Measurements from ENCODE around the gene ARID1B.

Gene ARID1B

DNA sequence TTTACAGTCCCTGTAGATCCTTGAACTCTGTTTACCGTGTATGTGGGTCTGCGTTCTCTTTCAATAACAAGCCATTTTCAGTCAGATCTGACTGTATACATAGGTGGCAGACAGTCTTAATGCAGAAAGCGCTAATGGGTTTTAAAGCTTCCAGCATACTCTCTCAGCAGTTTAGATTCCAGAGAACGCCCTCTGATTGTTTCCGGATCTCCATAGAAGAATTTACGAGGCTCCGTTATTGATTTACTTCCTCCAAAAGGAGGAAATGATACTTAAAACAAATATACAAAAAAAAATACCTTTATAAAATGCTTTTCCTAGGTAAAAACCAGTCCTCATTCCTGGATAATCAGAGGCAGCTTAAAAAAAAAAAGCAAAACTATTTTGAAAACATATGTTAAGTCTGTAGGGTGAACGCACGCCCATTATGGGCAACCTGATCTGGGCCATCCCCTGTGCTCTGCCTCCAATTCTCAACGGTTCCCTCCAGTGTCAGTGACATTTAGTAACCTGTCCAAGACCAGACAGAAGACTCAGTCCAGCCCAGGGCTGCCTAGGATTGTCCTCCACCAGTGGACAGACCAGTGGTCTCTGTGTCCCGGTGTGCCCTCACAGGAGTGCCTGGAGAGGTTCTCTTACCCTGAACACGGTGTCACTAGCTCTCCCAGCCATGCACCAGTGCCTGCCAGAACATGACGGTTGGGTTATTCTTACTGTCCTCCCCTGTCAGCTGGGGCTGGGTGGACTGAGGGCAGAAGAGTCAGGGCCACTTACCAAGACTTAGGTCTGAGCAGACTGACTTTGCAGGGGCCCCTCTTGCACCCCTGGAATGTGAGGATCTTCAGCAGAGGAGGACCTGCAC is 217.3 kb downstream of the ARID1B start:
- no peak for DNase-seq (ENCODE audit: low spot score)

DNA sequence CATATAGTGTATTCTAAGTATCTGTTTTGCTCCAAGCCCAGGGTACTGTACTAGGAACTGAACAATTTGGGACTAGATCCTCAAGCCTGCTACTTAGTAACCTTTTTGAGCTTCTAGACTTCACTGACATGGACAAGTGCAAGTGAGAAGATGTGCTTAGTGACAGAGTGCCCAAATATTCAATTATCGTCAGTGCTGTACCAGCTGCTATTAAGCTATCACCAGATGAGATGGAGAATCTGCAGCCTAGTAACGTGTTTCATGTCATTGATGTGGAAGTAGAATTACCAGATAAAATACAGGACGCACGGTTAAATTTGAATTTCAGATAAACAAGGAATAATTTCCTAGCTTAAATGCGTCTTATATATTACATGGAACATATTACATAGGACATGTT is 218.3 kb downstream of the ARID1B start:
- no peak for DNase-seq (ENCODE audit: low spot score)

DNA sequence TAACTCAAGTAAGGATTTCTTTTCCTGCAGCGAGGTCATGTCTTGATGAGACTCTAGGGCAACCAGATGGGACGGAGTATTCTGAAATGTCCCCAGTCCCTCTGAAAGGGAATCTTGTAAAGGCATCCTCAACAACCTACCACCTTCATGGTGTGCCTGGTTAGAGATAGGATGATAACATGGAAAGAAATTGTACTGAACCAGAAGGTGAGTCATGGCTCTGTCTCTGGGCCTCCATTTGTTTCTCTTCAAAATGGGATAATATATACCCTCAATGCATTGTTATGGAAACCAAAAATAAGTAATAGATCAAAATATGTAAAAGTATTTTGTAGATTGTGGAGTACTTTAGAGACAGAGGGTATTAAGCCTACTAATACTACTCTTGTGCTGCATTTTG is 219.1 kb downstream of the ARID1B start:
- DNase-seq (ENCODE audit: low spot score) = no peak

DNA sequence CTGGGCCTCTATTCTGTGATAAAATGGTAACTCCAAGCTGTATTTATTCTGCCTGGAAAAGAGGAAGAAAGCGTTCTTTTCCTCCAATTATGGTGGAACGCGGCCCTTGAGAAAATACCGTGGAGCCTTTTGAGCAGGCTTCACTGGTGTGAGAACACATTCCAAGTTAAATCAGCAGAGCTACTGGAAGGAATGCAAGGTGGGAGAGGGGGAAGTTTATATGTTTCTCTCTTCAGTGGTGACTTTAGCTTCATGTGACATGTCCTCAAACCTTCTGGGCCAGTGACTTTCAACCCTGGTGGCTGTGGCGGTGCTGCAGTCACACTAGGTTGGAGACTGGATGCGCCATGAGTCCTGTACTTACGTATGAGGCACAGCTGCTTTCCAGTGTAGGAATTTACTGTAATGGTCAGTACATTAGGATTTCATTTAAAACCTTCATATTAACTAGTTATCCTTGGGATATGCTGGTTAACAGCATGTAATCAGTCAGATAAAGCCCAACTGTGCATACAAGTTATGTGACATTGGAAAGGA is 221.7 kb downstream of the ARID1B start:
- no peak for DNase-seq (ENCODE audit: low spot score)

DNA sequence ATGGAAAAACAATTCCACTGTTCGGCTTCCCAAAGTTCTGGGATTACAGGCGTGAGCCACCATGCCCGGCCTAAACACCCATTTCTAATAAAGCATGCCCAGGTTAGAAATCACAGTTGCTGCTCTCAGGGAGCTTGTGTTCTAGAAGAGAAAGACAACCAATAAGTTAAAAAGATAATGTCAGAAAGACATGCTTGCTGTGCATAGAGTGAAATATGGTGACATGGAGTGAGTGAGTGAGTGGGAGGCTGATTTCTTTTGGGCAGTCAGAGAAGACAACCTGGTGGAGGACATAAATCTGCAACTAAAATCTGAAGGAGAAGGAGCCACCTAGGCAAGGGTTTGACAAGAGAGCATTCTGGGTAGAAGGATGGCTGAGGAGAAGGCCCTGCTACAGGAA is 222.6 kb downstream of the ARID1B start:
- no peak for DNase-seq (ENCODE audit: low spot score)

DNA sequence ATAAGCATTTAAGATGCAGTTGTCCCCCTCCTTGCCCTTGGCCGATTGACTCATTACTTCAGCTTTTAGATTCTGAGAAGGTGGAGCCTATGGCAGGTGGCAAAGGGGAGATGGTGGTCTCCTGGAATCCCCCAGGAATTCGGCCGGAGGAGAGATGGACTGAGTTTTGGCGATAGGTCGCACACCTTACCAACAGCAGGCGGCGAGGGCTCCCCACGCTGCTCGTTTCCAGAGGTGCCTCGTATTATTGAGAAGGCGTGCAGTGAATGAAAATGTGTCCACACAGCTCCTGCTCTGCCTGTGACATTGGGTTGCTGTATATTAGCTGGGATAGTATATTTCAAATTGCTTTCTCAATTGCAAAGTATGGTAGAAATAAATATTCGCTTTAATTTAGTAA is 224.5 kb downstream of the ARID1B start:
- no peak for DNase-seq (ENCODE audit: low spot score)

DNA sequence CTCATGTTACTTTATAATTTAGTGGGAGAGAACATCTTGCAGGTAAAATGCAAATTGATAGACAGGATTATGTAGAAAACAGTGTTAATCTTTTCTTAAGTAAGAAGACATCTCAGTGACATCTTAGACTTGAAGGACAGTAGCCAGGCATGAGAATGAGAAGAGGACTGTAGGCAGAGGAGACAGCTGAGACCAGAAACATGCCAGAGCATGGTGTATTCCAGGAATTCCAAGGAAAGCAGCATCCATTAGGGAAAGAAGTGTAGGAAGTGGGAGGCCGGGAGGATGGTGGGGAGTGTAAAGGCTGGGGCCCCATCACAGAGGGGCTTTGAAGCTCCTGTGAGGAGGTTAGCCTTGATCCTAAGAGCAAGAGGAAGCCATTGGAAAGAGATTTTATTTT is 225.6 kb downstream of the ARID1B start:
- no peak for DNase-seq (ENCODE audit: low spot score)

DNA sequence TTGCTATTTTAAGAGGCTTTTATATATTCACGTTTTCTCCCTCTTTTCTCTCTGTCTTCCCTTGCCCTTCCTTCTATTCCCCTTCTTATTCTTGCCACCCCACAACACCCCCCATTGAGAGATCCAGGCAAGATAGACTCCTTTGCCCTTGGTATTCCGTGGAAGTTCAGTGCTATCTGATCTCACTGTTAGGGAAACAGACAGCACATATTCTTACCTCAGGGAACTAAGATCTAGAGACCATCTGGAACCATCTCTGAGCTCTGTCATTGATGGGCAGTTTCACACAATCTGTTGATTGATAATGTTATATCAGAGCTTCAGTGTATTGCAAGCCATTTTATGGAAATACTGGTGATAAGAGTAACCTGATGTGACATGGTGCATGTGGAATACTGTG is 228.8 kb downstream of the ARID1B start:
- DNase-seq (ENCODE audit: low spot score) = no peak

DNA sequence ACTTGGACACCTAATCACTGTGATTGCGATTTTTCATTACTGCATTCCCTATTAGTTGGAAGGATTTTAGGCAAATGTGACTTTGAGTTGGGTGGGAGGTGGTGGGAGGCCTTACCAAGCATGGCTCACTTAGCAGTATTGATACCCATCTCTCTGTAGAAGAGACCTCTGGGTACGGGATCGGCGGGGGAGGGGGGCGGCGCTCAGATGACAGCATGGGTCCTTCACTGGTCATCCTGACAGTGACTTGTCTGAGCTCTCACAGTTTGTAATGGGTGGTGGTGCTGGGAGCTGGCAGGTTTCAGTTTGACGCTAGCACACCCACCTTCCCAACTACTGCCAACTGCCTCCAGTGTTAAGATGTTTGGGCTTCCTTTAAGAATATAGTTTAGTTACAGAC is 231.4 kb downstream of the ARID1B start:
- no peak for DNase-seq (ENCODE audit: low spot score)

DNA sequence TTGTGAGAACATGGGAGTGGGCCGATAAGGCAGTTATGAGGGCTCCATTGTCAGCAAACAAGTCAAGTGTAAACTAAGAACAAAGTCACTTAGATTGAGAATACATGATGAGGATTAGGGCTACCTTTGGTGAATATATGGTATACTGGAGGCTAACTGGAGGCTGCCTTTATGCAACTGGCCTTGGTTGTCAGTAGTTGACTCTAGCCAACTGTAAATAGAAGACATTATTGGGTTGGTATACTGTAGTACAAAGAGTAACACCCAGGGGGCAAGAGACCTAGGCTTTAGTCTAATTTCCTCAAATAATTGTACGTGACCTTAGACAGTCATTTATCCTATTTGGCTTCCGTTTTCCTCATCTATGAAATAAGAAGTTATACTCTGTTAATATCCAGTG is 235.2 kb downstream of the ARID1B start:
- DNase-seq (ENCODE audit: low spot score) = no peak

DNA sequence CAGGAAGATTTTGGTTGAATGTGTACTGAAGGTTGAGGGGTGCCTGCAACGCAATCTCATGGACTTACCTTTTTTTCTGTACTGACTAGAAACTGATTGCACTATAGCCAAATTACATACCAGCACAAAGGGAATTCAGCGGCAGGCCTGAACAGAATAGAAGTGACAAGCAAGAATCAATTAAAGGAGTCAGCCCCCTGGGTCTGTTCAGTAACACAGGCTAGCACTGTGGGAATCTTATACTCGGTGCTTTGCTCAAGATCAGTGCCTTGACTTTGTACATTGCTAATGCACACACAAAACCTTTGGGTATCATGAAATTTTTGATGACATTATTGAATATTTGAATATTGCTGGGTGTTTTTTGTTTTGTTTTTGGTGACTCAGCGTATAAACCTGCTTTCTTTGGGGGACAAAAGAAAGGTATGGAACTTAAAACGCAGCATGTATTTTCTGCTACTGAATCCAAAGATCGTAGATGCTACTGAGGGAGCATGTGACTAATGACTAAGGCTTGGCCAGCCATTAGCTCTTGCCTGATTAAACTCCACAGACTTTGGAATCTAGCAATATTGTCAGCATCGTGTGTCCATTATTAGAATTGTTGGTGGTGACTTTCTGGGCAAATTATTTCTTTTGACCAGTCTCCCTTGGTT is 236.6 kb downstream of the ARID1B start:
- DNase-seq (ENCODE audit: low spot score) = no peak

DNA sequence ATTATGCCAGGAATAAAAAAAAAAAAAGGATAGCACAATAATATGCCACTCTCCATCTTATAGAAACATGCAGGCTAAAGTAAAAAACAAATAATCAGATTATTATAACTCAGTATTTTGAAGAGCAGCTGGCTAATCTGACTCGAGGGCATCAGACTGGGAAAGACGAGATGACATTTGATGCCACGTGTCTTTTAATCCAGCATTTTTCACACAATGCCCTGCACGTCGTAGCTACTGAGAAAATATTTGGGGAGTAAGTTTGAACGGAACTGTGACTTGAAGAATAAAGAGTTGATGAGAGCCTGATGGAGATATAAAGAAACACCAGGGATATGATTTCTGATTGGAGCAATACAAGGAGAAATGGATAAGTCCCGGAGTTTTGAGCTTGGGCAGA is 237.7 kb downstream of the ARID1B start:
- no peak for DNase-seq (ENCODE audit: low spot score)

DNA sequence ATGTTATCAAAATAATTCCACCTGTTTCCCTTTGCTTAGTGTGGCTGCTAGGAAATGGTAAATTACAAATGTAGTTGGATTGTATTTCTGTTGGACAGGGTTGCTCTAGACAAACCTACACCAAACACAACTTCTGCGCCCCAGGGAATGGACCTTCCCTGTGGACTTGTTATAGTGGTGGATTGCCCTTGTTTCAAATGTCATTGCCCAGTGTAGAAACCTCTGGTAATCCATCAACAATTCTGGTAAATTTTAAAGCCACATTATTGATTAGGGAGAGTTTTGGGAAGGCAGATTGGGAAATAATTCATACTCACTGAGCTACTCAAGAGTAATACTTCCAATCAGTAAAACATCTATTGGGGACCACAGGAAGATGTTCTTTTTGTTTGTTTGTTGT is 239.8 kb downstream of the ARID1B start:
- DNase-seq (ENCODE audit: low spot score) = no peak

DNA sequence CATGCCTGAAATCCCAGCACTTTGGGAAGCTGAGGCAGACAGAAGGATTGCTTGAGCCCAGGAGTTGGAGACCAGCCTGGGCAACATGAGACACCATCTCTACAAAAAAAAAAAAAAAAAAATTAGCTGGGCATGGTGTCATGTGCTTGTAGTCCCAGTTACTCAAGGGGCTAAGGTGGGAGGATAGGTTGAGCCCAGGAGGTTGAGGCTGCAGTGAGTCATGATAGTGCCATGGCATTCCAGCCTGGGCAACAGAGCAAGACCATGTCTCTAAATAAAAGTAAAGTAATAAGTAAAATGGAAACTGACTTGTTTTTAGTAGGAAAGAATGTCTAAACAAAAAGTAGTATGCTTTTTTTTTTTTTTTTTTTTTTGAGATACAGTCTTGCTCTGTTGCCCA is 240.7 kb downstream of the ARID1B start:
- no peak for DNase-seq (ENCODE audit: low spot score)

DNA sequence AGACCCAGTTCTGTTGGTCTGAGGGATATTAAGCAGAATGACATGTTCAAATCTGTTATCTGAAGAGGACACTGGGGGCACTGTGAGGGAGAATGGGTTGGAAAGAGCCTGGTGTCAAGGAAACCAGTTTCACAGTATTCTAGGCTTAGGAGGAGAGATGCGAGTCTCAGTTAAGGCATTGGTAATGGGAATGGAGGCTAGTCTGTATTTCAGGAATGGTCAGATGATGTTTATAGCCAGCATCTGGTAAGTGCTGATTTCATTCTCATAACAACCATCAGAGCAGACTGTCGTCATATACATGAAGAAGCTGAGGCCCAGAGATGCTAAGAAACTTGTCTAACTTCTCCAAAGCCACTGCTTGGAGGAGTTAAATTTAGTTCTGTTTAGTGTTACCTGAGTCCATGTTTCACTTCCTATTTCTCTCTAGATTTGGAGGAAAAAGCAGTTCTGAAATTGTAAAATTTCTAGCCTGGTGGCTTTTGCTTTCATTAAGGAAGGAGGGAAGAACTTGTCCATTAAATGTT is 242.0 kb downstream of the ARID1B start:
- DNase-seq (ENCODE audit: low spot score) = peak; percentile 5

DNA sequence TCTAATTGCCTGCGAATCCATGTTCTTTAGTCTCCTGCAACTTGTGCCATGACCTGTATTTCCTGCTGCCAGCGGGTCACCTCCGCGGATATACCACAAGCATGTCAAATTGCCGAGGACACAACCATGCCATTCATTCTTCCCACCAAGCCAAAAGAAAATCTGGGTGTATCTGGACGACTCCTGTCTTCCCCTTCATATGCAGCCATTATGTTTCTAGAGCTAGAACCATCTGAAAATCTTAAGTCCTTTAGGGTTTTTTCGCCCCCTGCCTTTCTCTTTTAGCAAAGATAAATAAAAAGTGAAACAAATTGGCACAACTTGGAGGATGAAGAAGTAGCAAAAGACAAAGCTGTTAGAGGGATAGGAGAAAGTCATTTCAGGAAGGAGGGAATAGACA is 242.6 kb downstream of the ARID1B start:
- DNase-seq (ENCODE audit: low spot score) = no peak

DNA sequence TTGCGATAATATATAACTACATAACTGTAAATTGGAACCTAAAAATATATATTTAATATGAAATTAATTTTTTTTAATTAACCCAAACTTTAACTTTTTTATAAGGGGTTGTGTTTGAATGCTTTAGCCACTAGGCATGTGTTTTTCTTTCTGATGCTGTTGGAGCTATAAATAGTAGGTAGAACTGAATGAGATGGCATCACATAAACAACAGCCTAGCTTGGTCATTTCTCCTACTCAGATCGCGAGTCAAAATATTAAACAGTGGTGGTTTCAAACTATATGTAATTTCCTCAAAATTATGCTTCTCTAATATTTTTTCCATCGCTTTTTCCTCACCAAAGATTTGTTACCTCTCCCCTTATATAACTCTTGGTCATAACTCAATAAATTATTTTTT is 243.2 kb downstream of the ARID1B start:
- peak; percentile 63 for DNase-seq (ENCODE audit: low spot score)

DNA sequence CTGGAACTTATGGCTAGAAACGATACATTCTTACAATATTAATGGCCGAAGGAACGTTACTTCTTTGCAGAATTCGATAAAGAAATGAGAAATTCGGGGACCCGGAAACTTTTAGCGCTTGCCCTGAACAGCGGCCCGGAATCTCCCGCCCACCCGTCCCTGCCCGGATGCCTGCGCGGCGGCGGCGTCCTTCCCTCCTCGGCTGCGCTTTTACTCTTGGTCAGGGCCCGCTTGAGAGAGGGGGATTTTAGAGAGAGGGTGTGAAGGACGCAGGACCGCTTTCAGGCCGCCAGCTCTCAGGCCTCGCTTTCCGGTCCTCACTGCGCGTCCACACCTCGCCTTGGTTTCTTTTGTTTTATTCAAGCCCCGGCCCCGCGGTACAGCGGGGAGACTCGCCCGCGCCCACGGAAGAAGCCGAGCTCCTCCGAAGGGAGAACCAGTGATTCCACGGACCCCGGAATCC is 243.7 kb downstream of the ARID1B start:
- DNase-seq (ENCODE audit: low spot score) = peak; percentile 72

DNA sequence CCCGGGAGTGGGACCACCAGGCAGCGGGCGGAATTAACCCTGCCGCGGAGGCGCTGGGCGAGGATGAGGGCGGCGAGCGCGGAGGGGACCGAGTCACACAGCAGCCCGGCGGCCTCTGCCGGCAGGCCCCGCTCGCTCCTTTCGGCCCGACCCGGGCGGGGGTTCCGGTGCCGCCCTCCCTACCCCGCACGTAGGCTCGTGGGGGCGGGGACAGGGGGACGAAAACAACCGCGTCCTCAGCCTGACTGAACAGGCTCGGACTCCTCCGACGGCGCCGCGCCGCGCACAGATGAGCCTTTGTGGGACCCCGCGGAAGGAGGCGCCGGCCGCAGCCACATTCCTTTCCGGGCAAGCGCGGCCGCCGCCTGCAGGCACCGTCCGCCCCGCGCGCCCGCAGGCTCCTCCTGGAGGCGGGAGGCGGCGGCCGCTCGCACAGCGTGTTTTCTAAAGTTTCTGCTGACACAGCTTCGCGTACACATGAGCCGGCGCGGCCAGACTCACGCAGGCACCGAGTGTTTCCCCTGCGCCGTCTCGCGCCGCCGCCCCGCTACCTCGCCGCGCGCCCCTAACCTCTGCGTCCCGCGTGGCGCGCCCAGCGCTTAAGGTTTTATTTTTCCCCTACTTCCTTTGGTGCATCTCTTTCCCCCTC is 244.3 kb downstream of the ARID1B start:
- peak; percentile 89 for DNase-seq (ENCODE audit: low spot score)

DNA sequence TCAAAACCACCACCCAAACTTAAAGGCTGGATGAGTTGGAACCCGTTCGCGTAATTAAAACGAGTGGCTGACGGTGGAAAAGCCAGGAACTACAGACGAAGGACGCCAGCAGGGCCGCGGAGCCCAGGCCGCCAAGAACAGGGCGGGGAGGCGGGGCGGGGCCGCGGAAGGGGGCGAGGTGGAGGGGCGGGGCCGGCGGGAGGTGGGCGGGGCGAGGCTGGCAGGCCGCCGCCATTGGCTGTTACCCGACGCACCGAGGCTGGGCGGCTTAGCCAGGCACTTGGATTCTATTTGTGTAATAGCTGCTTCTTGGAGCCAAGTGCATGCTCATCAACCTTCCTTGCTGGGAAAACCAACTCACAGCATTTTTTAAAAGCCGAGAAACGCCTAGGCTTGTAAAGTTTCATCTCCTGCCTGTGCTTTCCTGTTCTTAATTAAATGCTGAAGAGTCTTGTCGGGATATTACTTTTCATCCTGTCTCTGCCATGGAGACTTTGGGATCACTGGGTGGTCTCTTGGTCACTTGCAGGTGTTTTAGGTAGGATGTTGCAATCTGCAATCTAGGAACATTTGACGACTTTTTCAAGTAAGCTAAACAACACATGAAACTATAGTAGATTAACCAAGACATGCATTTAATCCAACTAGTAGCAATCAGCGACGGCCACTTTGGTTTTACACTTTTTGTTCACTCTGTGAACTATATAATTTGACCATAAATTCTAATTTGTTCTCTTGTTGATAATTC is 245.0 kb downstream of the ARID1B start:
- DNase-seq (ENCODE audit: low spot score) = peak; percentile 97

DNA sequence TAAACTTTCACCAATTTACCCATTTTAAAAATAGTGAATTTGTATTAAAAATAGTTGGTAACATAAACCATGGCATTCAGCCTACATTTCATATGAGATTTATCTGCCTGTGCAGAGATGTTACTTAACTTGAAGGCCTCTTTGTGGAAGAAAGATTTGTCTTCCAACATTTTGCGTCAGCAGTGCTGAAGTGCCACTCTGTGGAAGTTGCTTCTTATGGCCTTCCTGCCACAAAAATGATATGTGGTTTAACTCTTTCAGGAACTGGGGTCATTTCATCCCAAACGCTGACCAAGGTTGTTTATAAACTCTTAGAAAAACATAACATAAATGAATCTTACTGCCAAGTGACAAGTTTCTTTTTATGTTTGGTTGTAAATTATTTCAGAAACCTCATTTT is 246.8 kb downstream of the ARID1B start:
- DNase-seq (ENCODE audit: low spot score) = no peak

DNA sequence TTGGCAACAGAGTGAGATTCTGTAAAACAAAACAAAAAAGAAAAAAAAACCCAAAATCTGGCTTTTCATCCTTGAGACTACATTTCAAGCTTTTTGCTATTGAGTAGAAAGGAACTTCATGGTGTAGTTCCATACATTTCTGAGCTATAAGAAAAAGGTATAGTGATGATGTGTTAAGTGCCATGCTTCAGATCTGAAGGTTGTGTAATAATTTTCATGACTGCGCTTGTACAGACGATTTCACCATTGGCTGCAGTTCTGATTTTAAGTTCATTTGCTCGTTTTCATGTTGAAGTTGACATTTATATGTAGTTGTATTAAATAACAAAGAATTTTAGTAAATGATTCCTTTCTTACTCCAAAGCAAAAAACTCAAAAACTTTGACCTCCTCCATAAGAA is 247.6 kb downstream of the ARID1B start:
- DNase-seq (ENCODE audit: low spot score) = no peak

Measured in AG08396 (cell line).